ENCODE data around the gene TTC34. TPM values are rescaled to one million over a fixed set of nuclear protein-coding genes. Genes with fewer than 3 reads are reported as not detected.

Gene TTC34
- total RNA-seq, 1 experiment from 2014 or later, result 0.61 TPM

GRCh38 chr1:2804628-2805351, 3.3 kb upstream of the TTC34 start (continued):
- TF ChIP-seq CDX4 (CRISPR knock-in tag; IDR thresholded peaks at IDR 0.05; ENCODE audit: borderline replicate concordance) (no peak), ATF1 (CRISPR knock-in tag; IDR thresholded peaks at IDR 0.05) (no peak), ZNF281 (CRISPR knock-in tag; IDR thresholded peaks at IDR 0.05) (no peak), FOXP1 (CRISPR knock-in tag; IDR thresholded peaks at IDR 0.05; ENCODE audit: borderline replicate concordance) (no peak), ZNF532 (CRISPR knock-in tag; IDR thresholded peaks at IDR 0.05; ENCODE audit: borderline replicate concordance) (no peak), FOXP4 (CRISPR knock-in tag; IDR thresholded peaks at IDR 0.05) (no peak), FOXK1 (CRISPR knock-in tag; IDR thresholded peaks at IDR 0.05) (no peak), NR3C1 (CRISPR knock-in tag; conservative IDR thresholded peaks at IDR 0.05; ENCODE audit: low read depth) (no peak), ZNF232 (CRISPR knock-in tag; IDR thresholded peaks at IDR 0.05) (no peak), TP53 (CRISPR knock-in tag; IDR thresholded peaks at IDR 0.05) (no peak)

- peaks cover 12% of the 10 kb centered on the region for H3K36me3 Mint-ChIP-seq
Observed at GRCh38 chr1:2803931-2804627, 2.6 kb upstream of the TTC34 start.

More at GRCh38 chr1:2803931-2804627, 2.6 kb upstream of the TTC34 start:
- CTCF ChIA-PET, result no interaction called here
- no peaks in the 10 kb centered on the region for H3K4me1 Mint-ChIP-seq
- ATAC-seq, result no peak
- H3K27me3 Mint-ChIP-seq (ENCODE audit: low read depth), result peaks cover 4% of the 10 kb centered on the region
- no peak for DNase-seq (ENCODE audit: low spot score)
- TF ChIP-seq SMAD4 (CRISPR knock-in tag; IDR thresholded peaks at IDR 0.05), result no peak
- TF ChIP-seq ZNF232 (CRISPR knock-in tag; IDR thresholded peaks at IDR 0.05), result no peak
- no peak for TF ChIP-seq CDX4 (CRISPR knock-in tag; IDR thresholded peaks at IDR 0.05; ENCODE audit: borderline replicate concordance)
- H3K4me3 Mint-ChIP-seq, result no peak overlapping the region
- H3K9me3 Mint-ChIP-seq, result peaks cover 4% of the 10 kb centered on the region; the same call in 1 of the 2 replicates
- POLR2A ChIA-PET, result no interaction called here
- no peak overlapping the region for H3K27ac Mint-ChIP-seq
